ENCODE data around the gene FBRSL1. TPM values are rescaled to one million over a fixed set of nuclear protein-coding genes. Genes with fewer than 3 reads are reported as not detected.

The FBRSL1 gene
- total and polyA plus RNA-seq, 2 donors (not counting 1 experiment from before 2014, with no cell fraction given) = 62.6 to 112 TPM

DNA sequence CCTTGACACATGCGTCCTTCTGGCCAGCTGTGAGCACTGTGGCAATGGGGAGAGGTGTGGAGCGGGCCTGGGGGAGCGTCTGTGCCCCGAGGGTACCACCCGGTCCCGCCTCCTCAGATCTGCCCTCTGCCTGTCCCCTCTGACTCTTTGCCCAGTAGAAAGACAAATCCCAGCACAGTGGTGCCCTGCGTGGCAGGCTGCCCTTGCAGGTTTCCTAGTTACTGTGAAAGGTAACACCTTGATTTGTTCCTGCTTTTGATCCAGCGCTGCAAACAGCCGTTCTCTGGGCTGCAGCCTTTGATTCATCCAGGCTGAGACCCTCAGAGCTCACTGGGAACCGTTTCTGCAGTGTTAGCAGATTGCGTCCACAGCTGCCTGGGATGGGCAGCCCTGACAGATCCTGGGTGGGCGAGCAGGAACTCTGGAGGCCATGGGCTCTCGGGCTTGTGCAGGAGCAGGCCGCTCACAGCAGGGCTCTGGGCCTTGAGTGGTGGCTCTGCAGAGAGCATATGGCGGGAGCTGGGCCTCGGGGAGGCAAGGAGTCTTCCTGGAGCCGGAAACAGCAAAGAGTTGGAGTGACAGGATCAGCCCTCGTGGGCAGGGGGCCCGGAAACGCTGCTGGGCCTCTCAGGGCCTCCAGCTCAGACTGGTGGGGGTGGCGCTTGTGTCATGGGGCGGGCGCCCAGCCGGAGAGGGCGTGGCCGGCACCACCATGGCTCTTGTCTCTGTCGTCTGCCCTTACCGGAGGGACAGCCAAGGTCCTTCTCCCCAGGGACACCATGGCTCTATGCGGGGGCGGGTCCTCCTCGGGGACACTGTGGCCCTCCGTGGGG, 16.6 kb downstream of the FBRSL1 start:
- H3K79me2 ChIP-seq (ENCODE audit: control insufficient read depth, insufficient read depth, low read length) = peaks cover 92% of the 10 kb centered on the region
- CTCF ChIA-PET = interaction anchor here (2.2 to 3.2 kb wide), 2 partner anchors 17 to 91 kb away, joined by 7 to 15 read pairs; no protein-coding TSS in a partner anchor
- H3K27ac ChIP-seq (ENCODE audit: low read length in 2 of 2) = peak overlapping the region; percentile 18 to 37
- peak overlapping the region; percentile 70 for H3K4me2 ChIP-seq (replicated peaks; ENCODE audit: low read depth, low read length, poor library complexity, severe bottlenecking)
- WGBS (ENCODE audit: insufficient coverage) = 27% methylated on average over 27 of the region's 32 CpGs
- H3K4me1 ChIP-seq (ENCODE audit: control insufficient read depth in 2 of 2, insufficient read depth in 2 of 2, low read length in 2 of 2) = peaks cover 43 to 53% of the 10 kb centered on the region in 2 donors
- POLR2A ChIA-PET = interaction anchor here (0.5 kb wide), 1 partner anchor 69 kb away, joined by 4 read pairs; no protein-coding TSS in a partner anchor
- Mint-ChIP-seq H3K9me3 (ENCODE audit: insufficient read depth) (no peaks in the 10 kb centered on the region), H3K27me3 (no peaks in the 10 kb centered on the region), H3K4me3 (peak overlapping the region; percentile 57), H3K27ac (peak overlapping the region; percentile 59), H3K4me1 (peaks cover 47% of the 10 kb centered on the region)
- peaks cover 0 to 4% (median 0%) of the 10 kb centered on the region in 3 donors for H3K9me3 ChIP-seq (ENCODE audit: control extremely low read depth in 1 of 3, control insufficient read depth in 2 of 3, insufficient read depth in 1 of 3, low read length in 2 of 3)
- no peak overlapping the region for H2AFZ ChIP-seq (ENCODE audit: insufficient read depth, low read depth, low read length, poor library complexity, severe bottlenecking)
- DNase-seq (peak; percentile 57), ATAC-seq (ENCODE audit: low read depth) (peak; percentile 70)
- intact Hi-C loops (cut with micrococcal nuclease) = loop anchor here (2.0 kb wide), 1 partner anchor 16 kb away; the partner anchor contains the start of gene FBRSL1
- TF ChIP-seq EZH2 (IDR thresholded peaks at IDR 0.05; ENCODE audit: borderline replicate concordance, insufficient read depth, low read depth, low read length, poor library complexity, severe bottlenecking) = no peak
- H3K27me3 ChIP-seq (replicated peaks in 1 of 4; ENCODE audit: control extremely low read depth in 1 of 4, control insufficient read depth in 3 of 4, insufficient read depth in 4 of 4, low read length in 3 of 4) = peaks cover 0 to 14% (median 0%) of the 10 kb centered on the region in 4 experiments
- H3K9ac ChIP-seq (ENCODE audit: low read length) = peak overlapping the region; percentile 40
- H3K4me3 ChIP-seq (ENCODE audit: control extremely low read depth in 1 of 5, extremely low read depth in 1 of 5, insufficient read depth in 1 of 5, low read depth in 2 of 5, low read length in 4 of 5) = peak overlapping the region in 1 of 5 experiments; percentile 19
- peaks cover 99% of the 10 kb centered on the region for H4K20me1 ChIP-seq (ENCODE audit: control insufficient read depth, insufficient read depth, low read length, poor library complexity, severe bottlenecking)
- peaks cover 0 to 15% of the 10 kb centered on the region in 2 experiments for H3K36me3 ChIP-seq (replicated peaks in 1 of 2; ENCODE audit: control extremely low read depth in 1 of 2, control insufficient read depth in 1 of 2, extremely low read depth in 1 of 2, insufficient read depth in 2 of 2, low read length in 1 of 2)

DNA sequence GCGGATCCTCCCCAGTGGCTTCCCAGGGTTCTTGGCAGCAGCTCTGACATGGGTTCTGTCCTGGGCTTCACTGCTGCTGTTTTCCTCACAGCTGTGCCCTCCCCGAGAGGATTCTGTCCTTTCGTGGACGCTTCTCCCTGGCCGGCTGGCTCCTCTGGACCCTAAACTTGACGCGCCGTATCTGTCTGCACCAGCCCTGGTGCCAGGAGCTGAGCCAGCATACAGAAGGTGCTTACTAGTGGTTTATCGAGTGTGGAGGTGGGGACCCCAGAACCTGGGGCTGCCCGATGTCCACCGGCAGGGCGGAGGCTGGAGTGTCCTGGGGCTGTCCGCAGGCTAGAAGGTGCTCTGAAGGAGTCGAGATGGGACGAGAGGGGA, 17.2 kb downstream of the FBRSL1 start:
- 62% methylated on average over 15 of the region's 15 CpGs for WGBS (ENCODE audit: insufficient coverage)
- H2AFZ ChIP-seq (ENCODE audit: insufficient read depth, low read depth, low read length, poor library complexity, severe bottlenecking) = no peak overlapping the region
- no peaks in the 10 kb centered on the region for H3K27me3 Mint-ChIP-seq
- H3K79me2 ChIP-seq (ENCODE audit: control insufficient read depth, insufficient read depth, low read length) = peaks cover 89% of the 10 kb centered on the region
- H3K4me1 Mint-ChIP-seq = peaks cover 43% of the 10 kb centered on the region
- H3K27ac Mint-ChIP-seq = no peak overlapping the region
- peak overlapping the region; percentile 70 for H3K4me2 ChIP-seq (replicated peaks; ENCODE audit: low read depth, low read length, poor library complexity, severe bottlenecking)
- intact Hi-C loops (cut with micrococcal nuclease) = loop anchor here (2.0 kb wide), 1 partner anchor 16 kb away; the partner anchor contains the start of gene FBRSL1
- ATAC-seq (ENCODE audit: low read depth) (no peak), DNase-seq (no peak)
- ChIA-PET CTCF (interaction anchor here (2.2 to 3.2 kb wide), 2 partner anchors 16 to 92 kb away, joined by 7 to 15 read pairs; no protein-coding TSS in a partner anchor), POLR2A (no interaction called here)
- no peak overlapping the region for H3K27ac ChIP-seq (ENCODE audit: low read length in 2 of 2)
- H3K9ac ChIP-seq (ENCODE audit: low read length) = peak overlapping the region; percentile 40
- no peaks in the 10 kb centered on the region for H3K9me3 Mint-ChIP-seq (ENCODE audit: insufficient read depth)
- peaks cover 0 to 17% of the 10 kb centered on the region in 2 experiments for H3K36me3 ChIP-seq (replicated peaks in 1 of 2; ENCODE audit: control extremely low read depth in 1 of 2, control insufficient read depth in 1 of 2, extremely low read depth in 1 of 2, insufficient read depth in 2 of 2, low read length in 1 of 2)
- no peak for TF ChIP-seq EZH2 (IDR thresholded peaks at IDR 0.05; ENCODE audit: borderline replicate concordance, insufficient read depth, low read depth, low read length, poor library complexity, severe bottlenecking)
- TF ChIP-seq, protein P1, sequence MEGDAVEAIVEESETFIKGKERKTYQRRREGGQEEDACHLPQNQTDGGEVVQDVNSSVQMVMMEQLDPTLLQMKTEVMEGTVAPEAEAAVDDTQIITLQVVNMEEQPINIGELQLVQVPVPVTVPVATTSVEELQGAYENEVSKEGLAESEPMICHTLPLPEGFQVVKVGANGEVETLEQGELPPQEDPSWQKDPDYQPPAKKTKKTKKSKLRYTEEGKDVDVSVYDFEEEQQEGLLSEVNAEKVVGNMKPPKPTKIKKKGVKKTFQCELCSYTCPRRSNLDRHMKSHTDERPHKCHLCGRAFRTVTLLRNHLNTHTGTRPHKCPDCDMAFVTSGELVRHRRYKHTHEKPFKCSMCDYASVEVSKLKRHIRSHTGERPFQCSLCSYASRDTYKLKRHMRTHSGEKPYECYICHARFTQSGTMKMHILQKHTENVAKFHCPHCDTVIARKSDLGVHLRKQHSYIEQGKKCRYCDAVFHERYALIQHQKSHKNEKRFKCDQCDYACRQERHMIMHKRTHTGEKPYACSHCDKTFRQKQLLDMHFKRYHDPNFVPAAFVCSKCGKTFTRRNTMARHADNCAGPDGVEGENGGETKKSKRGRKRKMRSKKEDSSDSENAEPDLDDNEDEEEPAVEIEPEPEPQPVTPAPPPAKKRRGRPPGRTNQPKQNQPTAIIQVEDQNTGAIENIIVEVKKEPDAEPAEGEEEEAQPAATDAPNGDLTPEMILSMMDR (IDR thresholded peaks at IDR 0.05) = no peak
- peaks cover 0 to 4% (median 0%) of the 10 kb centered on the region in 3 donors for H3K9me3 ChIP-seq (ENCODE audit: control extremely low read depth in 1 of 3, control insufficient read depth in 2 of 3, insufficient read depth in 1 of 3, low read length in 2 of 3)
- H4K20me1 ChIP-seq (ENCODE audit: control insufficient read depth, insufficient read depth, low read length, poor library complexity, severe bottlenecking) = peaks cover 99% of the 10 kb centered on the region
- H3K27me3 ChIP-seq (replicated peaks in 1 of 4; ENCODE audit: control extremely low read depth in 1 of 4, control insufficient read depth in 3 of 4, insufficient read depth in 4 of 4, low read length in 3 of 4) = peaks cover 0 to 14% (median 0%) of the 10 kb centered on the region in 4 experiments
- H3K4me3 ChIP-seq (ENCODE audit: control extremely low read depth in 1 of 5, extremely low read depth in 1 of 5, insufficient read depth in 1 of 5, low read depth in 2 of 5, low read length in 4 of 5) = peak overlapping the region in 1 of 5 experiments; percentile 19
- H3K4me3 Mint-ChIP-seq = peak overlapping the region; percentile 57
- H3K4me1 ChIP-seq (ENCODE audit: control insufficient read depth in 2 of 2, insufficient read depth in 2 of 2, low read length in 2 of 2) = peaks cover 43 to 51% of the 10 kb centered on the region in 2 donors
